ENCODE measurements around the gene LTK. TPM values are rescaled to one million over a fixed set of nuclear protein-coding genes. Genes with fewer than 3 reads are reported as not detected.
A peak's percentile ranks its signal among the peaks of the same experiment; 100 is the strongest.

The LTK gene
- total RNA-seq, 2 experiments from 2014 or later, result 9.7 to 9.9 TPM

GRCh38 chr15:41543521-41543870, 29.9 kb upstream of the LTK start:
- ChIA-PET POLR2A (interaction anchor here (0.5 to 2.3 kb wide), 9 partner anchors 11 to 665 kb away, joined by 3 to 22 read pairs (median 3); partner anchors contain the start of genes INO80, ITPKA, TYRO3 and VPS39), CTCF (interaction anchor here (1.1 to 2.1 kb wide), 3 partner anchors 14 to 231 kb away, joined by 5 to 21 read pairs (median 9); partner anchors contain the start of genes MAPKBP1 and TYRO3)
- Mint-ChIP-seq H3K4me1 (ENCODE audit: low read depth) (peaks cover 33% of the 10 kb centered on the region), H3K9me3 (no peaks in the 10 kb centered on the region), H3K36me3 (ENCODE audit: low read depth) (peaks cover 12% of the 10 kb centered on the region), H3K27me3 (no peaks in the 10 kb centered on the region), H3K27ac (peak overlapping the region; percentile 85), H3K4me3 (peak overlapping the region; percentile 98)
- Histone ChIP-seq H3K4me3 (ENCODE audit: low read length) (peak overlapping the region; percentile 98), H3K4me1 (ENCODE audit: insufficient read depth, low read length) (peaks cover 16% of the 10 kb centered on the region), H3K36me3 (ENCODE audit: insufficient read depth, low read length) (no peaks in the 10 kb centered on the region), H3K9me3 (ENCODE audit: control insufficient read depth in 1 of 2, insufficient read depth in 1 of 2, low read length in 2 of 2) (no peaks in the 10 kb centered on the region), H3K27me3 (ENCODE audit: control insufficient read depth in 1 of 2, insufficient read depth in 2 of 2, low read length in 2 of 2) (no peaks in the 10 kb centered on the region), H3K27ac (ENCODE audit: low read depth in 1 of 2, low read length in 2 of 2) (peak overlapping the region; percentile 59 to 75)
- intact Hi-C loops (cut with DNase I, micrococcal nuclease), result loop anchor here in 1 of 2 experiments (5.0 to 10.0 kb wide), 6 partner anchors 141 to 979 kb away; partner anchors contain the start of genes CCDC32, DNAJC17, GANC and INO80
- no peak for TF ChIP-seq CTCF (IDR thresholded peaks at IDR 0.05)
- peak in 1 of 14 experiments; percentile 5 for DNase-seq
- ATAC-seq (ENCODE audit: poor library complexity), result no peak

- no peak for ATAC-seq (ENCODE audit: poor library complexity)
- no peak for DNase-seq
- H3K4me1 ChIP-seq (ENCODE audit: insufficient read depth, low read length), result peaks cover 7% of the 10 kb centered on the region
- no peaks in the 10 kb centered on the region for H3K27me3 ChIP-seq (ENCODE audit: control insufficient read depth in 1 of 2, insufficient read depth in 2 of 2, low read length in 2 of 2)
- no peak overlapping the region for H3K4me3 ChIP-seq (ENCODE audit: low read length)
- Mint-ChIP-seq H3K27ac (no peak overlapping the region), H3K9me3 (no peaks in the 10 kb centered on the region), H3K4me1 (ENCODE audit: low read depth) (peaks cover 16% of the 10 kb centered on the region), H3K4me3 (no peak overlapping the region), H3K27me3 (no peaks in the 10 kb centered on the region), H3K36me3 (ENCODE audit: low read depth) (peaks cover 43% of the 10 kb centered on the region)
- ChIA-PET CTCF (no interaction called here), POLR2A (no interaction called here)
- no peaks in the 10 kb centered on the region for H3K9me3 ChIP-seq (ENCODE audit: control insufficient read depth in 1 of 2, insufficient read depth in 1 of 2, low read length in 2 of 2)
- intact Hi-C loops (cut with DNase I, micrococcal nuclease), result no loop called here
- TF ChIP-seq CTCF (IDR thresholded peaks at IDR 0.05), result no peak
- no peak overlapping the region for H3K27ac ChIP-seq (ENCODE audit: low read depth in 1 of 2, low read length in 2 of 2)
- peaks cover 28% of the 10 kb centered on the region for H3K36me3 ChIP-seq (ENCODE audit: insufficient read depth, low read length)
Observed at GRCh38 chr15:41536866-41537265, 23.2 kb upstream of the LTK start.

GRCh38 chr15:41535544-41535943, 21.9 kb upstream of the LTK start:
- ChIA-PET CTCF (no interaction called here), POLR2A (no interaction called here)
- Histone ChIP-seq H3K27me3 (ENCODE audit: control insufficient read depth in 1 of 2, insufficient read depth in 2 of 2, low read length in 2 of 2) (no peaks in the 10 kb centered on the region), H3K36me3 (ENCODE audit: insufficient read depth, low read length) (peaks cover 37% of the 10 kb centered on the region), H3K4me1 (ENCODE audit: insufficient read depth, low read length) (peaks cover 9% of the 10 kb centered on the region), H3K27ac (ENCODE audit: low read depth in 1 of 2, low read length in 2 of 2) (no peak overlapping the region), H3K9me3 (ENCODE audit: control insufficient read depth in 1 of 2, insufficient read depth in 1 of 2, low read length in 2 of 2) (no peaks in the 10 kb centered on the region), H3K4me3 (ENCODE audit: low read length) (no peak overlapping the region)
- no peak for ATAC-seq (ENCODE audit: poor library complexity)
- Mint-ChIP-seq H3K4me1 (ENCODE audit: low read depth) (peaks cover 13% of the 10 kb centered on the region), H3K36me3 (ENCODE audit: low read depth) (peaks cover 52% of the 10 kb centered on the region), H3K4me3 (no peak overlapping the region), H3K9me3 (no peaks in the 10 kb centered on the region), H3K27ac (no peak overlapping the region), H3K27me3 (no peaks in the 10 kb centered on the region)
- TF ChIP-seq CTCF (IDR thresholded peaks at IDR 0.05), result no peak
- intact Hi-C loops (cut with DNase I, micrococcal nuclease), result no loop called here
- no peak for DNase-seq

All from CD4-positive, alpha-beta T cell (primary cell).